D721Med (cell line): ENCODE data around the gene PNMA6A.
"Not testable (repeated sequence)": the region's sequence is repeated elsewhere in the genome, so short reads cannot be mapped to it uniquely, and the experiment has no call there.

Source experiments
- DNase-seq: peaks from one replicate; pipeline ENCODE4 v3.0.0; 2011; ENCODE audit warnings: low spot score; ENCODE audit not compliant: insufficient read length
- FAIRE-seq: peaks from 2 replicates; lab custom pipeline; 2011; peaks lifted over from hg19 to GRCh38; lab: Jason Lieb, UNC
- TF ChIP-seq, protein P1 (sequence below): IDR thresholded peaks from 2 replicates; pipeline ENCODE4 v1.5.1; 2012; ENCODE audit warnings: mild to moderate bottlenecking, control low read depth; ENCODE audit not compliant: insufficient read depth; ENCODE audit errors: missing control alignments

PNMA6A gene

DNA sequence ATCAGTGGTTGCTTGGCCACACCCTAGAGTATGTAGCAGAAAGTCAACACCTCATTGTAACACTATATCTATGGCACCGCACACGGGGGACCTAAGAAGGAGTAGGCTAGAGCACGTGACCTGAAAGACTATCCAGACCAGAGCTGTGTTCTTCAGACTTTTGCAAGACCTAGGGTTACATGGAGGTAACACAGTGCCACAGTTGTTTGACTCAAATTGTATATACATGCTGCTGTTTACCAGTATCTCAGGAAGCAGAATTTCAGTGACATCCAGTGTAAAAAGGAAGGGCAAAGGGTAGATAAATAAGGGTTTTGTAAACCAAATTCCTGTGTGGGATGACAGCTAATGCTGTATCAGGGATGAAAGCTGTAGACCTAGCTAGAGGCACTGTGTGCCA lies 30.2 kb downstream of the PNMA6A start:
- FAIRE-seq, result no peak
- DNase-seq, result no peak

DNA sequence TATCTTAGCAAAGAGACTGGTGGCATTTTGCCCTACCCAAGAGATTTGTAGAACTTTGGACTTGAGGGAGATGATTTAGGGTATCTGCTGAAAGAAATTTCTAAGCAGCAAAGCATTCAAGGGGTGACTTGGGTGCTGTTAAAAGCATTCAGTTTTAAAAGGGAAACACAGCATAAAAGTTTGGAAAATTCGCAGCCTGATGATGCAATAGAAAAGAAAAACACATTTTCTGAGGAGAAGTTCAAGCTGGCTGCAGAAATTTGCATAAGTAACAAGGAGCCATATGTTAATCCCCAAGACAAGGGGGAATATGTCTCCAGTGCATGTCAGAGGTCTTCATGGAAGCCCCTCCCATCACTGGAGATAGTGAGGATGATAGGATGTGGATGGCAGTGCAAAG lies 32.7 kb downstream of the PNMA6A start:
- DNase-seq, FAIRE-seq: not testable (repeated sequence)

More for the DNA sequence above, 30.2 kb downstream of the PNMA6A start:
- TF ChIP-seq, protein P1, sequence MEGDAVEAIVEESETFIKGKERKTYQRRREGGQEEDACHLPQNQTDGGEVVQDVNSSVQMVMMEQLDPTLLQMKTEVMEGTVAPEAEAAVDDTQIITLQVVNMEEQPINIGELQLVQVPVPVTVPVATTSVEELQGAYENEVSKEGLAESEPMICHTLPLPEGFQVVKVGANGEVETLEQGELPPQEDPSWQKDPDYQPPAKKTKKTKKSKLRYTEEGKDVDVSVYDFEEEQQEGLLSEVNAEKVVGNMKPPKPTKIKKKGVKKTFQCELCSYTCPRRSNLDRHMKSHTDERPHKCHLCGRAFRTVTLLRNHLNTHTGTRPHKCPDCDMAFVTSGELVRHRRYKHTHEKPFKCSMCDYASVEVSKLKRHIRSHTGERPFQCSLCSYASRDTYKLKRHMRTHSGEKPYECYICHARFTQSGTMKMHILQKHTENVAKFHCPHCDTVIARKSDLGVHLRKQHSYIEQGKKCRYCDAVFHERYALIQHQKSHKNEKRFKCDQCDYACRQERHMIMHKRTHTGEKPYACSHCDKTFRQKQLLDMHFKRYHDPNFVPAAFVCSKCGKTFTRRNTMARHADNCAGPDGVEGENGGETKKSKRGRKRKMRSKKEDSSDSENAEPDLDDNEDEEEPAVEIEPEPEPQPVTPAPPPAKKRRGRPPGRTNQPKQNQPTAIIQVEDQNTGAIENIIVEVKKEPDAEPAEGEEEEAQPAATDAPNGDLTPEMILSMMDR, result no peak

DNA sequence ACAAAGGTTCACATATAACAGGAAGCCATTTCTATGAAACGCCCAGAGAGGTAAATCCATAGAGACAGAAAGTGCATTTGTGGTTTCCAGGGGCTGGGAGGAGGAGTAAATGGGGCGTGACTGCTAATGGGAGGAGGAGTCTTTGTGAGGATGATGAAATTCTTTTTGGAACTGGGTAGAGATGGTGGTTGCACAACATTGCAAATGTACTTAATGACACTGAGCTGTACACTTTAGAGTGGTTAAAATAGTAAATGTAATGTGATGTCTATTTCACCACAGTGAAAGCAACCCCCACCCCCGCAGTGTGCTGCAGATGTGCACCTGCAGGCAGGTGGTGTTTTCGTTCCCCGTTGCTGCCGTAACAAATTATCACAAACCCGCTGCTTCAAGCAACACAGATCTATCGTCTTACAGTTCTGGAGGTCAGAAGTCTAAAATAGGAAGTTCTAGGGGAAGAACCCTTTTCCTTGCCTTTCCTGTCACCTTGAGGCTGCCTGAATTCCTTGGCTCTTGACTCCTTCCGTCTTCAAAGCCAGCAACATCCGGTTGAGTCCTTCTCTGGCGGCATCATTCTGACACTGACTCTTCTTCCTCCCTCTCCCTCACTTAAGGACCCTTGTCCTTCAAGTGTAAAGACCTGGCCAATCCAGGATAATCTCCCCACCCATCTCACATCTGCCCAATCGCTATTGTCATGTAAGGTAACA lies 34.0 kb downstream of the PNMA6A start:
- FAIRE-seq, result not testable (repeated sequence)

DNA sequence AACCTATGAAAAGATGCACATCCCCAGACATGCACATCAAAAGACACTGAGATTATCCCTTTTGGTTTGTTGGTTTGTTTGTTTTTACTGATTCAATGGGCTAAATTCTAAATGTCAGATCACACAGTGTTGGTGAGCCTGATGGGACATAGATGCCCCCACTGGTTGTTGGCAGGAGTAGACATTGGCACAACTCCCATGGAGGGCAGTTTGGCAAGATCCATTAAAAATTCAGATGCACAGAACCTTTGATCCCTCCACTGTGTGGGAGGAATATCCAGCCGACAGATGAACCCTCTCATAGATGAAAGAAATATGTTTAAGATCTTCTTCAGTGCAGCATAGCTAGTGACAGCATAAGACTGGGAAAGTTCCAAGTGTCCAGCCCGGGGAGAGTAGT lies 38.5 kb downstream of the PNMA6A start:
- FAIRE-seq, DNase-seq: not testable (repeated sequence)

More for the DNA sequence above, 34.0 kb downstream of the PNMA6A start:
- DNase-seq, result not testable (repeated sequence)

DNA sequence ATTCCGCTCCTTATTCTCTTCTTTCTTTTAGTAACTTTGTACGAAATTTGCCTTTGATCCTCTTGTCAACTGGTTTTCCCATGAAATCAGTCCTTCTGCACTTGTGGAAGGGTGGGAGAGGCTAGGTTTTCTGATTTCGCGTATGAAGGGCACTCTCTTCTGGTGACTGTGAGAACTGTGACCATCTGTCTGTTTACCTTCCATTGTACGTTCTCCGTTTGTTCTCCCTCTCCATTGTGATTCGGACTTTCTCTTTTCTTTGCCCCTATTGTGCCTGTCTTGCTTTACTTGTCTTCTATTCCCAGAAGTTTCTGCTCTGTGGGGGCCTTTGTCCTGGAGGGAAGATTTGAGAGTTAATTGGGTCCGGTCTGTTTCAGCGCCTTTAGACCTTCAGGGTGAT lies 41.6 kb downstream of the PNMA6A start:
- not testable (repeated sequence) for FAIRE-seq

DNA sequence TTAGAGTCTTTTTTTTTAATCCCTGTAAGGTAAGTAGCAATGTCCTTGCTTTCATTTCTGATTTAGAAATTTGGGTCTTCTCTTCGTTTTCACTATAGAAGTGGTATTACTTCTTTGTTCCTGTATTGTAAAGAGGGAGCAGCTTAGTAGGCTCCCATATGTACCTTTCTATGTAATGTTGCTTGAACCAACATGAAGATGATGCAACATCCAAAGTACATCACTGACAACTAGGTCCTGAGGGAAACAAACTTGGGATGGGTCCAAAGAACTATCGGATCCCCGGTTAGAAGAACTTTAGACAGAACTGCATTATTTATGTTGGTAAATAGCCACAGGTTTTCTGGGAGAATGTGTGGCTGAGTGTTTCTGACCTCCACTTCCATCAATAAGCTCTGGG lies 45.5 kb downstream of the PNMA6A start:
- not testable (repeated sequence) for FAIRE-seq, DNase-seq

More for the DNA sequence above, 41.6 kb downstream of the PNMA6A start:
- not testable (repeated sequence) for DNase-seq

DNA sequence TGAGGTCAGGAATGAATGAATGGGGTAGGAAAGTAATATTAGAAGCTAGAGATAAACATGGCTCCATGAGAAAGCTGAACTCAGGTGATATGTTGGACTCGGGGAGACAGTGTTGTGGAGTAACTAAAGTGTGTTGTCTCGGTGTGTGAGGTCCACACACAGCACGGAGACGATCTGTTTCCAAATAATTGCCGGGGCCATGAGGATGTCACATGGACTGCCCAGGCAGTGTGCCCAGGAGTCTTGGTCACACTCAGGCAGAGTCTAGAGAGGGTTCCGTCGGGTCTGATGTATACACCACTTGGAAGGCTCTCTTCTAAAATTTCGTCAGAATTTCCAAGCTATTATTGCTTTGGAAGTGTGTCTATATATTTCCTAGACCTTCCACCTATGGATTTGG lies 48.0 kb downstream of the PNMA6A start:
- not testable (repeated sequence) for FAIRE-seq, DNase-seq

DNA sequence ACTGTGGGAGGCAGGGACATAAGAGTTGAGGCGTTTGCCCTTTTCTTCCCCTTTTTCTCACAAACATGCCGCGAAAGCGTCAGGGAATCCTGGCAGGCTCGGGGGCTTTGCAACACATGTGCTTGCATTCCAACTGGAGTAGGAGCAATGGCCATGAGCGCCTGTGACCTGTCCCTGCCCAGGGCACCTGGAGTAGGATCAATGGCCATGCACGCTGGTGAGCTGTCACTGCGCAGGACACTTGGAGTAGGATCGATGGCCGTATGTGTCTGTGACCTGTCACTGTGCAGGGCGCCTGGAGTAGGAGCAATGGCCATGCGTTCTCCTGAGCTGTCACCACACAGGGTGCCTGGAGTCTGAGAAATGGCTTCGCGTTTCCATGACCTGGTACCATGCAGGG lies 51.2 kb downstream of the PNMA6A start:
- not testable (repeated sequence) for FAIRE-seq, DNase-seq
